ENCODE data around the gene CCRL2. TPM values are rescaled to one million over a fixed set of nuclear protein-coding genes. Genes with fewer than 3 reads are reported as not detected.

Gene CCRL2
- total RNA-seq, 4 donors from 2014 or later: 4.1 to 27.2 (median 17.0) TPM

DNA sequence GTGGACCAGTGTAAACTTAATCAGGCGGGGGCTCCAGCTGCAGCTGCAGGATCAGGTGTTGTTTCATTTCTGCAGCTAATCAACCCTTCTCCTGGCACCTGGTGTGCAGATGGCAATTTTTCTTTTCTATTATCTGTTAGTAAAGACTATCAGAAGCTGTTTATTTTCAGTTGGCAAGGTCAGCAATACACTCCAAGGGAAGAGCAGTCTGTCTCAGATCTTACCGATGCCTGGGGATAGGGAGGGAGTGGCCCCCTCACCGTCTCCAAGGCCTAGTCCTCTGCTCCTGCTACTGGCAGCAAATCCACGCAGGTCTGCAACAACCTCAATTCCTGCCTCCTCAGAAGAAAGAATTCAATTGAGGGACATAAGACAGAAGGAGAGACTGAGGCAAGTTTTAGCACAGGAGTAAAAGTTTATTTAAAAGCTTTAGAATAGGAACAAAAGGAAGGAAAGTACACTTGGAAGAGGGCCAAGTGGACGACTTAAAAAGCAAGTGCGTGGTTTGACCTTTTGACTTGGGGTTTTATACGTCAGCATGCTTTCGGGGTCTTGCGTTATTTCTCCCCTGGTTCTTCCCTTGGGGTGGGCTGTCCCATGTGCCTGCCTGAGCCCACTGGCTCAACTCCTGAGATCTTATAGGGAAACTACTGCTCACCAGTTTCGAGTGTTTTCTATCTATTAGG, 9.2 kb downstream of the CCRL2 start:
- TF ChIP-seq, protein P1, sequence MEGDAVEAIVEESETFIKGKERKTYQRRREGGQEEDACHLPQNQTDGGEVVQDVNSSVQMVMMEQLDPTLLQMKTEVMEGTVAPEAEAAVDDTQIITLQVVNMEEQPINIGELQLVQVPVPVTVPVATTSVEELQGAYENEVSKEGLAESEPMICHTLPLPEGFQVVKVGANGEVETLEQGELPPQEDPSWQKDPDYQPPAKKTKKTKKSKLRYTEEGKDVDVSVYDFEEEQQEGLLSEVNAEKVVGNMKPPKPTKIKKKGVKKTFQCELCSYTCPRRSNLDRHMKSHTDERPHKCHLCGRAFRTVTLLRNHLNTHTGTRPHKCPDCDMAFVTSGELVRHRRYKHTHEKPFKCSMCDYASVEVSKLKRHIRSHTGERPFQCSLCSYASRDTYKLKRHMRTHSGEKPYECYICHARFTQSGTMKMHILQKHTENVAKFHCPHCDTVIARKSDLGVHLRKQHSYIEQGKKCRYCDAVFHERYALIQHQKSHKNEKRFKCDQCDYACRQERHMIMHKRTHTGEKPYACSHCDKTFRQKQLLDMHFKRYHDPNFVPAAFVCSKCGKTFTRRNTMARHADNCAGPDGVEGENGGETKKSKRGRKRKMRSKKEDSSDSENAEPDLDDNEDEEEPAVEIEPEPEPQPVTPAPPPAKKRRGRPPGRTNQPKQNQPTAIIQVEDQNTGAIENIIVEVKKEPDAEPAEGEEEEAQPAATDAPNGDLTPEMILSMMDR (IDR thresholded peaks at IDR 0.05; ENCODE audit: low read depth): no peak

- TF ChIP-seq, protein P1 (IDR thresholded peaks at IDR 0.05; ENCODE audit: low read depth): no peak
Observed at GRCh38 chr3:46416811-46417510, 9.9 kb downstream of the CCRL2 start.

- TF ChIP-seq, protein P1 (IDR thresholded peaks at IDR 0.05; ENCODE audit: low read depth): no peak
Observed at GRCh38 chr3:46417841-46418611, 11.0 kb downstream of the CCRL2 start.

DNA sequence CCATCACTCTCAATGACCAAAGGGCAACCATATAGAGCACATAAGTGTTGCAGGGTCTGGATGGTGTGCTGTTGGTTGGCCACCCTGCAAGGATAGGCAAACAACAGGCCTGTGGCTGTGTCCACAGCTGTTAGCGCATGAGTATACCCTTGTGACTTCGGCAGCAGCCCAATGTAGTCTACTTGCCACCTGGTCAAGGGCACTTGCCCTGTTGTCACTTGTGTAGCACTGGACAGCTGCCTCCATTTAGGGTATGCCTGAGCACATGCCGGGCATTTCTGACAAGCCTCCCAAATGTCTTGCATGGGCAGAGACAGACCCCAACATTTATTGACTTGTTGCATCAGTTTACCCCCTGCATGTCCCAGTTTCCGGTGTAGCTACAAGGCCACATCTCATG, 12.8 kb downstream of the CCRL2 start:
- TF ChIP-seq, protein P1 (IDR thresholded peaks at IDR 0.05; ENCODE audit: low read depth): no peak

DNA sequence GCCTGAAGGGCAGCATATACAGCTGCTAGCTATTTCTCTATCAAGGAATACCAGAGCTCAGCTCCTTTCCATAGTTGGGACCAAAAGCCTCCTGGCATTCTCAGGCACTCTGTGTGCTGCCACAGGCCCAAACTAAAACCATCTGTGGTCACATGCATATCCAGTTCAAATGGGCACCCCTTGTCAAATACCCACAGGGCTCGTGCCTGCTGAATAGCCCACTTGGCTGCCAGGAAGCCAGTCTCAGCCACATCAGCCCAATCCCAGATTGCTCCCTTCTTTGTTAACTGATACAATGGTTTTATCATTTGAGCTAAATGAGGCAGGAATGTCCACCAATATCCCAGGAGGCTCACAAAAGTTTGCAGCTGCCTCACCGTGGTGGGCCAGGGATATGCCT, 13.9 kb downstream of the CCRL2 start:
- TF ChIP-seq, protein P1 (IDR thresholded peaks at IDR 0.05; ENCODE audit: low read depth): no peak

GRCh38 chr3:46422617-46423016, 15.6 kb downstream of the CCRL2 start:
- TF ChIP-seq, protein P1 (IDR thresholded peaks at IDR 0.05; ENCODE audit: low read depth): no peak

DNA sequence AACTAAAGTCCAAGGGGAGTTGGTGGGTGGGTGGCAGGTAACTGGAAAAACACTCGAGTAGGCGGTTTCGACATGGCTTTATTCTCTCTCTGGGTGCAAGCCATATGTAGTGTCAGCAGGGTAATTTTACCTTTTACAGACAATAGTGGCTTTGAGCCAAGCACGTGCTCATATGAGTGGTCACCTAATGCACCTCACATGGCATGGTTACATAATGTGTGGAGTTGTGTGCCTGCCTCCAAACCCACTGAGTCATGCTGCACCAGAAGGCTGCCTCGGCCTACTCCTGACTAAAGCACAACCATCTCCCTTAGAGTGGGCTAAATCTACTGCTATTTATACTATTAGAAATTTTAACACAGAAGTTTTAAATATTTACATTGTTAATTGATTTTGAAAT, 16.5 kb downstream of the CCRL2 start:
- TF ChIP-seq, protein P1 (IDR thresholded peaks at IDR 0.05; ENCODE audit: low read depth): no peak

All from subcutaneous adipose tissue (tissue), 4 donors.